HepG2 (cell line): ENCODE results near the gene ENTPD1. TPM values are rescaled to one million over a fixed set of nuclear protein-coding genes. Genes with fewer than 3 reads are reported as not detected.

Experiments
- CEBPG ChIP-seq: IDR thresholded peaks from 2 replicates; pipeline ENCODE4 v1.6.1; 2016
- ELF3 ChIP-seq: IDR thresholded peaks from 2 replicates; pipeline ENCODE4 v1.6.1; 2016; ENCODE audit warnings: missing genetic modification reagents, missing compliant biosample characterization
- FOXO1 ChIP-seq: sonication (generic); formaldehyde crosslinking; IDR thresholded peaks from 2 replicates; pipeline ENCODE4 v1.4.0; 2020; ENCODE audit warnings: missing genetic modification reagents
- HDAC1 ChIP-seq: sonication (generic); formaldehyde crosslinking; IDR thresholded peaks from 2 replicates; pipeline ENCODE4 v1.5.1; 2020; ENCODE audit warnings: mild to moderate bottlenecking, missing genetic modification reagents
- KLF9 ChIP-seq: IDR thresholded peaks from 2 replicates; pipeline ENCODE4 v1.6.1; 2016; ENCODE audit warnings: low read depth
- POGZ ChIP-seq: sonication (generic); formaldehyde crosslinking; IDR thresholded peaks from 2 replicates; pipeline ENCODE4 v1.4.0; 2020; ENCODE audit warnings: mild to moderate bottlenecking, missing genetic modification reagents
- PPARG ChIP-seq: conservative IDR thresholded peaks from 2 replicates; pipeline ENCODE4 v1.6.1; 2016; ENCODE audit warnings: missing biosample characterization, missing genetic modification reagents
- RCOR2 ChIP-seq: IDR thresholded peaks from 2 replicates; pipeline ENCODE4 v1.6.1; 2016; ENCODE audit warnings: missing biosample characterization, missing genetic modification reagents
- SOX13 ChIP-seq, 3 experiments: fragments of 450-650 bp in 1 of 3; sonication (generic) in 1 of 3; formaldehyde crosslinking in 1 of 3; IDR thresholded peaks in 2 of 3; conservative IDR thresholded peaks in 1 of 3; 2 replicates each; pipeline versions ENCODE4 v1.5.0 to v1.6.1; 2016 to 2020; ENCODE audit warnings: antibody characterized with exemption in 1 of 3, mild to moderate bottlenecking in 1 of 3, missing compliant biosample characterization in 1 of 3, missing genetic modification reagents in 1 of 3, moderate library complexity in 1 of 3
- ZFP36 ChIP-seq: fragments of 150-350 bp; IDR thresholded peaks from 2 replicates; pipeline ENCODE4 v1.6.1; 2018; ENCODE audit warnings: borderline replicate concordance, low read length, low read depth; ENCODE audit not compliant: partially characterized antibody
- ZFX ChIP-seq: sonication (generic); formaldehyde crosslinking; IDR thresholded peaks from 2 replicates; pipeline ENCODE4 v1.4.0; 2020; ENCODE audit warnings: mild to moderate bottlenecking, low read depth, missing genetic modification reagents, moderate library complexity
- ZFY ChIP-seq: sonication (generic); formaldehyde crosslinking; IDR thresholded peaks from 2 replicates; pipeline ENCODE4 v1.4.0; 2020; ENCODE audit warnings: missing genetic modification reagents
- ZNF30 ChIP-seq: sonication (generic); formaldehyde crosslinking; IDR thresholded peaks from 2 replicates; pipeline ENCODE4 v1.5.0; 2020; ENCODE audit warnings: mild to moderate bottlenecking, missing genetic modification reagents
- ZSCAN9 ChIP-seq: IDR thresholded peaks from 2 replicates; pipeline ENCODE4 v1.6.1; 2016; ENCODE audit warnings: borderline replicate concordance
- polyA plus RNA-seq, 8 experiments: library from polyadenylated mRNA; depleted of rRNA in 3 of 8; stranded (reverse) in 7 of 8; unstranded in 1 of 8; fragments of >200 nt; fragmentation: Illumina TruSeq in 4 of 8; extraction: Trizol in 4 of 8; gene quantifications; 2 replicates each; pipeline versions ENCODE4 v1.2.1 to v1.2.3, GENCODE V29; 2011 to 2016; ENCODE audit warnings: low read depth in 4 of 8, missing spikeins in 1 of 8, mixed read lengths in 1 of 8; ENCODE audit not compliant: insufficient read depth in 1 of 8
- total RNA-seq, 5 experiments: library from RNA; depleted of rRNA; stranded (reverse); fragments of >200 nt; fragmentation: Illumina TruSeq; extraction: Trizol; gene quantifications; 2 replicates each; pipeline ENCODE4 v1.2.3, GENCODE V29; 2016; ENCODE audit warnings: low read depth in 1 of 5
- TF ChIP-seq, protein P1 (sequence below): IDR thresholded peaks from 2 replicates; pipeline ENCODE4 v1.6.1; 2016; ENCODE audit warnings: mild to moderate bottlenecking
- TF ChIP-seq, protein P2 (sequence below): sonication (generic); formaldehyde crosslinking; IDR thresholded peaks from 2 replicates; pipeline ENCODE4 v1.4.0; 2020; ENCODE audit warnings: missing genetic modification reagents, borderline replicate concordance
- TF ChIP-seq, protein P3 (sequence below), 2 experiments: IDR thresholded peaks; 2 replicates each; pipeline ENCODE4 v1.6.1; 2011 to 2012; ENCODE audit warnings: low read length in 2 of 2, borderline replicate concordance in 1 of 2, low read depth in 1 of 2, mild to moderate bottlenecking in 1 of 2, moderate library complexity in 1 of 2

ENTPD1 gene
- total and polyA plus RNA-seq, 2 of the 13 experiments (the other 11 are each of a cell fraction or from before 2014, with no cell fraction given), result 0.07 TPM

DNA sequence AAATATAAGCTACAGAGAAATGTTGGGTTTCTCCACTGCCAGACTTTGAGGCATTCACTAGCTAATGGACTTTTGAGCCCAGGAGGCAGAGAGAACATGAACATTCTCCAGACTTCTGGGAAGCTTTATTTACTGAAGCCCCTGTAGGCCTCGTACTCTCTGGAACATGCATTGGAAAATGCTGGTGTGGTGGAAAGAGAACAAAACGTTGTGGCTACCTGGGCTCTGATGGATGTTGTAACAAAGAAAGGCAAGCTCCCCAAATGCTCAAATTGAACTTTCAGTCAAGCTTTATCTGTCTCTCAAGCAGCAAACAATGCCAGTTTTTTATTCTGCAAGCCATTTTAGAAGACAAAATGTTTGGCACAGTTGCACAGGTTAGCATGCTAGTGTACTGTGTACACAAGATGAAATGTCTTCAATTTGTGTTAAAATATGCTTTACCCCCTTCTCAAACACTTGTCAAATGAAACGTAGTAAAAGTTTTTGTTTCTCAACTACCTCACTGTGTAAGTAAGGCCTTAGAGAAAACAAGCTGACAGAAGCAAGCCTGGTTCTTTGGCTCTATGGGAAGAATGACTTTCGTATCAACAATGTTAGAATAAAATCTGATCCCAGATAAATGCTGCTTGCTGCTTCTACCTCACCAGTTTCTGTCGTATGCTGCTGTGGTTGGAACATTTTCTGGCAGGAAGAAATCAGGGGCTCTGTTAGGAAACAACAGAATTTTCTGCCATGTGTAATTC lies 80.8 kb downstream of the ENTPD1 start (continued):
- TF ChIP-seq, protein P1, sequence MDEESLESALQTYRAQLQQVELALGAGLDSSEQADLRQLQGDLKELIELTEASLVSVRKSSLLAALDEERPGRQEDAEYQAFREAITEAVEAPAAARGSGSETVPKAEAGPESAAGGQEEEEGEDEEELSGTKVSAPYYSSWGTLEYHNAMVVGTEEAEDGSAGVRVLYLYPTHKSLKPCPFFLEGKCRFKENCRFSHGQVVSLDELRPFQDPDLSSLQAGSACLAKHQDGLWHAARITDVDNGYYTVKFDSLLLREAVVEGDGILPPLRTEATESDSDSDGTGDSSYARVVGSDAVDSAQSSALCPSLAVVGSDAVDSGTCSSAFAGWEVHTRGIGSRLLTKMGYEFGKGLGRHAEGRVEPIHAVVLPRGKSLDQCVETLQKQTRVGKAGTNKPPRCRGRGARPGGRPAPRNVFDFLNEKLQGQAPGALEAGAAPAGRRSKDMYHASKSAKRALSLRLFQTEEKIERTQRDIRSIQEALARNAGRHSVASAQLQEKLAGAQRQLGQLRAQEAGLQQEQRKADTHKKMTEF, result peak; percentile 56; the same call in 1 of the 2 replicates
- TF ChIP-seq HDAC1 (CRISPR knock-in tag) (0 out of 2 replicates have a peak, but pooled peaks have one; percentile 27), ZSCAN9 (CRISPR knock-in tag) (peak; percentile 50; the same call in 1 of the 2 replicates), PPARG (CRISPR knock-in tag) (peak; percentile 54; the same call in 1 of the 2 replicates), ZNF30 (CRISPR knock-in tag) (no peak), ZFX (peak; percentile 47; the same call in 1 of the 2 replicates), CEBPG (CRISPR knock-in tag) (peak; percentile 32; the same call in 1 of the 2 replicates), RCOR2 (CRISPR knock-in tag) (peak; percentile 45; the same call in 1 of the 2 replicates), ZFY (CRISPR knock-in tag) (peak; percentile 45), ELF3 (CRISPR knock-in tag) (peak; percentile 44; the same call in 1 of the 2 replicates), POGZ (peak; percentile 70), SOX13 (IDR thresholded peaks at IDR 0.05) (peak; percentile 29; the same call in 1 of the 2 replicates), SOX13 (CRISPR knock-in tag; conservative IDR thresholded peaks at IDR 0.05 in 1 of 2, IDR thresholded peaks at IDR 0.05 in 1 of 2) (peak in 1 of 2 experiments; percentile 88; a peak in 2 of 4 replicates), FOXO1 (CRISPR knock-in tag) (peak; percentile 31; the same call in 1 of the 2 replicates), KLF9 (CRISPR knock-in tag) (no peak), ZFP36 (no peak)
- TF ChIP-seq, protein P2, sequence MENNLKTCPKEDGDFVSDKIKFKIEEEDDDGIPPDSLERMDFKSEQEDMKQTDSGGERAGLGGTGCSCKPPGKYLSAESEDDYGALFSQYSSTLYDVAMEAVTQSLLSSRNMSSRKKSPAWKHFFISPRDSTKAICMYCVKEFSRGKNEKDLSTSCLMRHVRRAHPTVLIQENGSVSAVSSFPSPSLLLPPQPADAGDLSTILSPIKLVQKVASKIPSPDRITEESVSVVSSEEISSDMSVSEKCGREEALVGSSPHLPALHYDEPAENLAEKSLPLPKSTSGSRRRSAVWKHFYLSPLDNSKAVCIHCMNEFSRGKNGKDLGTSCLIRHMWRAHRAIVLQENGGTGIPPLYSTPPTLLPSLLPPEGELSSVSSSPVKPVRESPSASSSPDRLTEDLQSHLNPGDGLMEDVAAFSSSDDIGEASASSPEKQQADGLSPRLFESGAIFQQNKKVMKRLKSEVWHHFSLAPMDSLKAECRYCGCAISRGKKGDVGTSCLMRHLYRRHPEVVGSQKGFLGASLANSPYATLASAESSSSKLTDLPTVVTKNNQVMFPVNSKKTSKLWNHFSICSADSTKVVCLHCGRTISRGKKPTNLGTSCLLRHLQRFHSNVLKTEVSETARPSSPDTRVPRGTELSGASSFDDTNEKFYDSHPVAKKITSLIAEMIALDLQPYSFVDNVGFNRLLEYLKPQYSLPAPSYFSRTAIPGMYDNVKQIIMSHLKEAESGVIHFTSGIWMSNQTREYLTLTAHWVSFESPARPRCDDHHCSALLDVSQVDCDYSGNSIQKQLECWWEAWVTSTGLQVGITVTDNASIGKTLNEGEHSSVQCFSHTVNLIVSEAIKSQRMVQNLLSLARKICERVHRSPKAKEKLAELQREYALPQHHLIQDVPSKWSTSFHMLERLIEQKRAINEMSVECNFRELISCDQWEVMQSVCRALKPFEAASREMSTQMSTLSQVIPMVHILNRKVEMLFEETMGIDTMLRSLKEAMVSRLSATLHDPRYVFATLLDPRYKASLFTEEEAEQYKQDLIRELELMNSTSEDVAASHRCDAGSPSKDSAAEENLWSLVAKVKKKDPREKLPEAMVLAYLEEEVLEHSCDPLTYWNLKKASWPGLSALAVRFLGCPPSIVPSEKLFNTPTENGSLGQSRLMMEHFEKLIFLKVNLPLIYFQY (CRISPR knock-in tag), result peak; percentile 8; the same call in 1 of the 2 replicates
- TF ChIP-seq, protein P3, sequence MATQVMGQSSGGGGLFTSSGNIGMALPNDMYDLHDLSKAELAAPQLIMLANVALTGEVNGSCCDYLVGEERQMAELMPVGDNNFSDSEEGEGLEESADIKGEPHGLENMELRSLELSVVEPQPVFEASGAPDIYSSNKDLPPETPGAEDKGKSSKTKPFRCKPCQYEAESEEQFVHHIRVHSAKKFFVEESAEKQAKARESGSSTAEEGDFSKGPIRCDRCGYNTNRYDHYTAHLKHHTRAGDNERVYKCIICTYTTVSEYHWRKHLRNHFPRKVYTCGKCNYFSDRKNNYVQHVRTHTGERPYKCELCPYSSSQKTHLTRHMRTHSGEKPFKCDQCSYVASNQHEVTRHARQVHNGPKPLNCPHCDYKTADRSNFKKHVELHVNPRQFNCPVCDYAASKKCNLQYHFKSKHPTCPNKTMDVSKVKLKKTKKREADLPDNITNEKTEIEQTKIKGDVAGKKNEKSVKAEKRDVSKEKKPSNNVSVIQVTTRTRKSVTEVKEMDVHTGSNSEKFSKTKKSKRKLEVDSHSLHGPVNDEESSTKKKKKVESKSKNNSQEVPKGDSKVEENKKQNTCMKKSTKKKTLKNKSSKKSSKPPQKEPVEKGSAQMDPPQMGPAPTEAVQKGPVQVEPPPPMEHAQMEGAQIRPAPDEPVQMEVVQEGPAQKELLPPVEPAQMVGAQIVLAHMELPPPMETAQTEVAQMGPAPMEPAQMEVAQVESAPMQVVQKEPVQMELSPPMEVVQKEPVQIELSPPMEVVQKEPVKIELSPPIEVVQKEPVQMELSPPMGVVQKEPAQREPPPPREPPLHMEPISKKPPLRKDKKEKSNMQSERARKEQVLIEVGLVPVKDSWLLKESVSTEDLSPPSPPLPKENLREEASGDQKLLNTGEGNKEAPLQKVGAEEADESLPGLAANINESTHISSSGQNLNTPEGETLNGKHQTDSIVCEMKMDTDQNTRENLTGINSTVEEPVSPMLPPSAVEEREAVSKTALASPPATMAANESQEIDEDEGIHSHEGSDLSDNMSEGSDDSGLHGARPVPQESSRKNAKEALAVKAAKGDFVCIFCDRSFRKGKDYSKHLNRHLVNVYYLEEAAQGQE (IDR thresholded peaks at IDR 0.05; ENCODE audit: borderline replicate concordance in 1 of 2, low read depth in 1 of 2, low read length in 2 of 2), result peak in 1 of 2 experiments; percentile 62; a peak in 1 of 4 replicates
